Measurements from ENCODE around the gene MPND. TPM values are rescaled to one million over a fixed set of nuclear protein-coding genes. Genes with fewer than 3 reads are reported as not detected.
A peak's percentile ranks its signal among the peaks of the same experiment; 100 is the strongest.

MPND gene
- total and polyA plus RNA-seq, 2 of the 13 experiments (the other 11 are each of a cell fraction or from before 2014, with no cell fraction given), result 10.8 to 15.8 TPM

- no peak; the same call in 1 of the 2 replicates for TF ChIP-seq TFAP4 (IDR thresholded peaks at IDR 0.05; ENCODE audit: borderline replicate concordance, low read depth)
- no peak for TF ChIP-seq ZSCAN21 (CRISPR knock-in tag; IDR thresholded peaks at IDR 0.05; ENCODE audit: borderline replicate concordance)
- TF ChIP-seq PHB2 (IDR thresholded peaks at IDR 0.05; ENCODE audit: partially characterized antibody), result no peak
- TF ChIP-seq SALL2 (CRISPR knock-in tag; IDR thresholded peaks at IDR 0.05), result no peak
- no peak for TF ChIP-seq DMAP1 (CRISPR knock-in tag; IDR thresholded peaks at IDR 0.05)
- no peak for TF ChIP-seq RBM39 (IDR thresholded peaks at IDR 0.05; ENCODE audit: low read depth, low read length, poor library complexity, severe bottlenecking)
- TF ChIP-seq ZBTB34 (CRISPR knock-in tag; IDR thresholded peaks at IDR 0.05), result no peak
- no peak for TF ChIP-seq HOXA5 (CRISPR knock-in tag; IDR thresholded peaks at IDR 0.05)
- TF ChIP-seq ZNF879 (CRISPR knock-in tag; IDR thresholded peaks at IDR 0.05), result peak; percentile 28; the same call in 1 of the 2 replicates
- TF ChIP-seq RAD21 (CRISPR knock-in tag; IDR thresholded peaks at IDR 0.05), result no peak
- TF ChIP-seq ZNF576 (CRISPR knock-in tag; IDR thresholded peaks at IDR 0.05), result no peak
- no peak for TF ChIP-seq FOXO1 (CRISPR knock-in tag; IDR thresholded peaks at IDR 0.05)
- no peak for TF ChIP-seq ZNF121 (CRISPR knock-in tag; IDR thresholded peaks at IDR 0.05)
- TF ChIP-seq TOE1 (CRISPR knock-in tag; IDR thresholded peaks at IDR 0.05), result no peak
- TF ChIP-seq ZNF263 (CRISPR knock-in tag; IDR thresholded peaks at IDR 0.05), result no peak
- no peak for TF ChIP-seq ATAD3A (CRISPR knock-in tag; IDR thresholded peaks at IDR 0.05)
- TF ChIP-seq ZNF281 (CRISPR knock-in tag; IDR thresholded peaks at IDR 0.05; ENCODE audit: borderline replicate concordance), result 0 out of 2 replicates have a peak, but pooled peaks have one; percentile 12
- TF ChIP-seq MXI1 (IDR thresholded peaks at IDR 0.05; ENCODE audit: borderline replicate concordance, low read depth, low read length), result peak; percentile 28; the same call in 1 of the 3 replicates
- TF ChIP-seq ZNF749 (CRISPR knock-in tag; IDR thresholded peaks at IDR 0.05; ENCODE audit: borderline replicate concordance), result no peak
- TF ChIP-seq AHR (CRISPR knock-in tag; IDR thresholded peaks at IDR 0.05), result no peak
- no peak for TF ChIP-seq ZFP37 (CRISPR knock-in tag; IDR thresholded peaks at IDR 0.05; ENCODE audit: borderline replicate concordance)
- TF ChIP-seq MYNN (CRISPR knock-in tag; IDR thresholded peaks at IDR 0.05; ENCODE audit: low read depth), result no peak
- no peak for TF ChIP-seq ZBTB43 (CRISPR knock-in tag; conservative IDR thresholded peaks at IDR 0.05)
- TF ChIP-seq ZNF24 (IDR thresholded peaks at IDR 0.05), result no peak
Measured at GRCh38 chr19:4385291-4386040, 42.1 kb downstream of the MPND start (continued).

Data from HepG2 (cell line).